CD14-positive monocyte (primary cell): Measurements from ENCODE around the gene MNX1. TPM values are rescaled to one million over a fixed set of nuclear protein-coding genes. Genes with fewer than 3 reads are reported as not detected.

Source experiments
- DNase-seq, 3 donors: peaks; one replicate each; pipeline ENCODE4 v3.0.0-alpha.2; 2011 to 2022
- H2AFZ ChIP-seq: 2 replicates; pipeline ENCODE4 v1.6.0; 2012; ENCODE audit warnings: mild to moderate bottlenecking, low read depth, low read length, inconsistent platforms; ENCODE audit not compliant: insufficient read depth, poor library complexity, severe bottlenecking
- H3K27ac ChIP-seq, 2 donors: 1 replicate in 1 of 2; 2 replicates in 1 of 2; pipeline ENCODE4 v1.5.1; 2012 to 2013; ENCODE audit warnings: low read length in 2 of 2, control low read depth in 1 of 2, inconsistent platforms in 1 of 2, low read depth in 1 of 2, mild to moderate bottlenecking in 1 of 2
- H3K27me3 ChIP-seq, 2 donors: one replicate each; pipeline versions ENCODE4 v1.6.0 to v1.6.1; 2011 to 2013; ENCODE audit warnings: low read length in 2 of 2; ENCODE audit not compliant: control insufficient read depth in 2 of 2, insufficient read depth in 2 of 2
- H3K36me3 ChIP-seq, 2 donors: replicated peaks in 1 of 2; 1 replicate in 1 of 2; 2 replicates in 1 of 2; pipeline versions ENCODE4 v1.5.1 to v1.6.1; 2012 to 2013; ENCODE audit warnings: low read length in 2 of 2, control low read depth in 1 of 2, inconsistent platforms in 1 of 2, mild to moderate bottlenecking in 1 of 2; ENCODE audit not compliant: insufficient read depth in 2 of 2, control insufficient read depth in 1 of 2
- H3K4me1 ChIP-seq, 2 donors: 1 replicate in 1 of 2; 2 replicates in 1 of 2; pipeline versions ENCODE4 v1.5.1 to v1.6.1; 2012 to 2013; ENCODE audit warnings: low read length in 2 of 2, control low read depth in 1 of 2, inconsistent platforms in 1 of 2, mild to moderate bottlenecking in 1 of 2, moderate library complexity in 1 of 2; ENCODE audit not compliant: insufficient read depth in 2 of 2, control insufficient read depth in 1 of 2
- H3K4me2 ChIP-seq: replicated peaks from 2 replicates; pipeline ENCODE3; 2012; ENCODE audit warnings: low read length, moderate library complexity, mild to moderate bottlenecking; ENCODE audit not compliant: poor library complexity, severe bottlenecking; ENCODE audit errors: extremely low read depth
- H3K4me3 ChIP-seq, 3 experiments: fragments of 200-600 bp in 1 of 3; sonication (generic) in 1 of 3; replicated peaks in 1 of 3; 1 replicate in 2 of 3; 2 replicates in 1 of 3; pipeline ENCODE4 v1.5.1; 2011 to 2013; ENCODE audit warnings: low read length in 3 of 3, mild to moderate bottlenecking in 3 of 3, control low read depth in 2 of 3, low read depth in 2 of 3, inconsistent platforms in 1 of 3, moderate library complexity in 1 of 3
- H3K79me2 ChIP-seq: 2 replicates; pipeline ENCODE4 v1.6.0; 2012; ENCODE audit warnings: mild to moderate bottlenecking, control low read depth, inconsistent platforms, low read length, moderate library complexity; ENCODE audit not compliant: insufficient read depth
- H3K9ac ChIP-seq: 2 replicates; pipeline ENCODE4 v1.6.0; 2017; ENCODE audit warnings: low read length, mild to moderate bottlenecking; ENCODE audit not compliant: insufficient read depth, poor library complexity, severe bottlenecking
- H3K9me3 ChIP-seq, 2 donors: replicated peaks in 1 of 2; 1 replicate in 1 of 2; 2 replicates in 1 of 2; pipeline versions ENCODE4 v1.5.1 to v1.6.1; 2012 to 2013; ENCODE audit warnings: low read length in 2 of 2, control low read depth in 1 of 2; ENCODE audit not compliant: control insufficient read depth in 1 of 2, insufficient read depth in 1 of 2
- H4K20me1 ChIP-seq: 2 replicates; pipeline ENCODE4 v1.6.0; 2012; ENCODE audit warnings: mild to moderate bottlenecking, low read length, control low read depth, moderate library complexity; ENCODE audit not compliant: insufficient read depth
- H3K27ac Mint-ChIP-seq, 7 donors: one replicate each; pipeline ENCODE4 v1.8.0; 2020; ENCODE audit warnings: mild to moderate bottlenecking in 7 of 7, mixed read lengths in 7 of 7, moderate library complexity in 6 of 7, inconsistent platforms in 2 of 7
- H3K27me3 Mint-ChIP-seq, 3 donors: one replicate each; pipeline ENCODE4 v1.8.0; 2021 to 2022; ENCODE audit warnings: low read depth in 3 of 3, mild to moderate bottlenecking in 3 of 3, mixed read lengths in 3 of 3, moderate library complexity in 3 of 3, inconsistent platforms in 1 of 3
- H3K36me3 Mint-ChIP-seq, 2 donors: one replicate each; pipeline ENCODE4 v1.8.0; 2020; ENCODE audit warnings: mixed read lengths in 2 of 2, inconsistent platforms in 1 of 2, mild to moderate bottlenecking in 1 of 2
- H3K4me1 Mint-ChIP-seq: one replicate; pipeline ENCODE4 v1.8.0; 2020; ENCODE audit warnings: mild to moderate bottlenecking, mixed read lengths
- H3K4me3 Mint-ChIP-seq, 2 donors: one replicate each; pipeline ENCODE4 v1.8.0; 2020; ENCODE audit warnings: mild to moderate bottlenecking in 2 of 2, mixed read lengths in 2 of 2, moderate library complexity in 1 of 2
- H3K9me3 Mint-ChIP-seq, 7 donors: one replicate each; pipeline ENCODE4 v1.8.0; 2020 to 2022; ENCODE audit warnings: mixed read lengths in 7 of 7, mild to moderate bottlenecking in 6 of 7, moderate library complexity in 6 of 7, inconsistent platforms in 2 of 7
- CTCF ChIP-seq: fragments of 200-600 bp; IDR thresholded peaks from one replicate; pipeline ENCODE4 v1.8.0; 2022; ENCODE audit warnings: antibody characterized with exemption, mild to moderate bottlenecking
- WGBS: methylation state at CpG from one replicate; pipeline ENCODE4 v1.1.5; 2013; ENCODE audit warnings: missing lambda C conversion rate; ENCODE audit not compliant: insufficient coverage; 5-methylcytosine and 5-hydroxymethylcytosine counted together
- intact Hi-C, 2 donors: fragments of 100-400 bp; cut with micrococcal nuclease; formaldehyde crosslinking; loops; one replicate each; pipeline versions ENCODE4 v1.15.0 to v1.15.1; 2023
- polyA plus RNA-seq, 3 donors: library from polyadenylated mRNA; depleted of rRNA in 1 of 3; unstranded in 2 of 3; stranded (reverse) in 1 of 3; fragments of 300-500 nt in 2 of 3; fragments of >200 nt in 1 of 3; fragmentation: Illumina TruSeq in 2 of 3; gene quantifications; 1 replicate in 2 of 3; 2 replicates in 1 of 3; pipeline ENCODE4 v1.2.3, GENCODE V29; 2012 to 2021

MNX1 gene
- polyA plus RNA-seq, 3 donors: not detected

GRCh38 chr7:157058701-157059100, 48.2 kb upstream of the MNX1 start:
- no peak overlapping the region for H3K4me2 ChIP-seq
- no peak for DNase-seq
- H3K79me2 ChIP-seq: no peaks in the 10 kb centered on the region
- H3K4me3 ChIP-seq: no peak overlapping the region
- Mint-ChIP-seq H3K27me3 (peaks cover 2 to 11% (median 11%) of the 10 kb centered on the region in 3 donors), H3K9me3 (peaks cover 17 to 35% (median 26%) of the 10 kb centered on the region in 7 donors), H3K4me1 (peaks cover 7% of the 10 kb centered on the region), H3K27ac (no peak overlapping the region), H3K36me3 (no peaks in the 10 kb centered on the region), H3K4me3 (no peak overlapping the region)
- no peak overlapping the region for H3K27ac ChIP-seq
- peaks cover 0 to 6% of the 10 kb centered on the region in 2 donors for H3K27me3 ChIP-seq
- no peak for TF ChIP-seq CTCF
- no peaks in the 10 kb centered on the region for H3K4me1 ChIP-seq
- no peak overlapping the region for H2AFZ ChIP-seq
- H3K36me3 ChIP-seq: no peaks in the 10 kb centered on the region
- no peaks in the 10 kb centered on the region for H4K20me1 ChIP-seq
- H3K9me3 ChIP-seq: peaks cover 17 to 21% of the 10 kb centered on the region in 2 donors
- 97% methylated on average over 5 of the region's 10 CpGs for WGBS
- H3K9ac ChIP-seq: no peak overlapping the region
- intact Hi-C loops: no loop called here

DNA sequence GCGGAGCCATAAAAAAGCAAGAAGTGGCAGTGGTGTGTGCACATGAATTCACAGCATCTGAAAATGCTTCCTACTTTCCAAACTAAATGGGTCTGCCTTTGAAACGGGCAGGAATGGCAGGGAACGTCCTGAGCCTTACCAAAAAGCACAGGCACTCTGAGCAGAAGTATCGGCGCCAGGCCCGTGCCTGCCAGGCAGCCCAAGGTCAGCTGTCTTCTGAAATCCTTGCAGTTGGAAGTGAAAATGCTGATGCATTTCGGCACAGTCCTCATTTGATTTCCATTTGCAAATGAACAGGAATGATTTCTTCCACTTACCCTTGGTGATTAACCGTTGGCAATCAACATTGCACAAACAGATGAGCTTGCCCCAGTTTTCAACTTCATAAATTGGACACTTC, 47.6 kb upstream of the MNX1 start:
- H2AFZ ChIP-seq: no peak overlapping the region
- WGBS: 82% methylated on average over 8 of the region's 8 CpGs

More for the DNA sequence above, 47.6 kb upstream of the MNX1 start:
- Histone ChIP-seq H3K9me3 (peaks cover 16 to 17% of the 10 kb centered on the region in 2 donors), H3K36me3 (no peaks in the 10 kb centered on the region), H3K9ac (no peak overlapping the region), H3K4me2 (no peak overlapping the region), H3K79me2 (no peaks in the 10 kb centered on the region), H3K4me1 (no peaks in the 10 kb centered on the region), H3K4me3 (no peak overlapping the region), H3K27me3 (peaks cover 0 to 6% of the 10 kb centered on the region in 2 donors), H3K27ac (no peak overlapping the region), H4K20me1 (no peaks in the 10 kb centered on the region)
- H3K4me3 Mint-ChIP-seq: no peak overlapping the region
- H3K27me3 Mint-ChIP-seq: peaks cover 2 to 14% (median 13%) of the 10 kb centered on the region in 3 donors
- H3K4me1 Mint-ChIP-seq: peaks cover 7% of the 10 kb centered on the region
- H3K9me3 Mint-ChIP-seq: peaks cover 17 to 37% (median 26%) of the 10 kb centered on the region in 7 donors
- TF ChIP-seq CTCF: no peak
- DNase-seq: no peak
- intact Hi-C loops: no loop called here
- H3K27ac Mint-ChIP-seq: no peak overlapping the region
- H3K36me3 Mint-ChIP-seq: no peaks in the 10 kb centered on the region
